ENCODE results near the gene TMEM115. TPM values are rescaled to one million over a fixed set of nuclear protein-coding genes. Genes with fewer than 3 reads are reported as not detected.

TMEM115 gene
- total RNA-seq, 1 experiment from 2014 or later, result 56.6 TPM

DNA sequence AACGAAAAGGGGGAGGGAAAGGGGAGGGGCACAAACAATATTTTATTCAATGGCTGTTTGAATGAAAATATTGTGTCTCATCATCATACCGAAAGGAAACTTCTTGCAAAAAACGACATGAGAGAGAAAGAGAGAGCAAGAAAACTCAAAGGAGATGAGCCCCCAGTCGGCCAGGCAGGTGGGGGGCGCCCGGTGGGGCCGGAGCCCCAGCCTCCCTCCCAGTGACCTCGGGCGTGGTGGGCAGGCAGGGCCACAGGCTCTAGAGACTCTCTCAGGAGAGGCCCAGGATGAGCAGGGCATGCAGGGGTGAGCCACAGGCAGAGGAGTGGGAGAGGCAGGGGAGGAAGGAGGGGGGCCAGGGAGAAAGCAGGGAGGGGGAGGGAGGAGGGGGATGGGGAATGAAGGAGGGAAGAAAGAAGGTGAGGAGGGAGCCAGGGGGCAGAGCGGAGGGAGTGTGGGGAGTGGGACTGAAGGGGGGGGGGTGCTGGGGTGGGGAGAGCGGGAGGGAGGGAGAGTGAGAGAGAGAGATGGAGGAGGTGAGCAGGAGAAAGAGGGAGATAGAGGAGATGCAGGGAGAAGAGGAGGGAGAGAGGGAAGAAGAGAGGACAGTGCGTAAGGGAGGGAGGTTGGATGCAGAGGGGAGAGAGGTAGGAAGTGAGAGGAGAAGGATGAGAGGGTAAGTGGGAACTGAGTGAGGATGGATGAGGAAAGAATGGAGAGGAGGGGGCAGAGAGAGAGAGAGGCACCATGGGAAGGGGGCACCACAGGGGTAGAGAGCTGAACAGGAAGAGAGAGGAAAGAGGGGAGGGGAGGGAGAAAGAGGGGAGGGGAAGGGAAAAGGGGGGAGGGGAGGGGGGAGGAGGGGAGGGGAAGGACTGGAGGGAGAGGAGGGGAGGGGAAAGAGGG lies 14.1 kb upstream of the TMEM115 start:
- DNase-seq (no peak), ATAC-seq (no peak)
- Histone ChIP-seq H3K27ac (ENCODE audit: low read length) (no peak overlapping the region), H3K4me1 (ENCODE audit: insufficient read depth, low read length) (no peaks in the 10 kb centered on the region), H3K9me2 (replicated peaks; ENCODE audit: low read length) (no peaks in the 10 kb centered on the region), H3F3A (ENCODE audit: low read length, unreplicated experiment) (no peaks in the 10 kb centered on the region), H3K9me3 (ENCODE audit: low read length) (no peaks in the 10 kb centered on the region), H3K4me2 (ENCODE audit: low read length) (no peak overlapping the region), H3K79me2 (ENCODE audit: low read length) (no peaks in the 10 kb centered on the region), H3K9ac (ENCODE audit: low read length) (no peak overlapping the region), H3K36me3 (ENCODE audit: low read depth, low read length) (no peaks in the 10 kb centered on the region), H4K20me1 (ENCODE audit: low read length) (no peaks in the 10 kb centered on the region), H3K27me3 (ENCODE audit: low read length) (no peaks in the 10 kb centered on the region), H2AFZ (ENCODE audit: low read length) (no peak overlapping the region), H3K4me3 (ENCODE audit: low read length) (no peak overlapping the region)
- intact Hi-C loops (cut with micrococcal nuclease), result no loop called here
- no peak for TF ChIP-seq EZH2 (IDR thresholded peaks at IDR 0.05; ENCODE audit: low read length, unreplicated experiment)
- TF ChIP-seq EZH2phosphoT487 (IDR thresholded peaks at IDR 0.05; ENCODE audit: borderline replicate concordance, low read length), result no peak
- TF ChIP-seq, protein P1, sequence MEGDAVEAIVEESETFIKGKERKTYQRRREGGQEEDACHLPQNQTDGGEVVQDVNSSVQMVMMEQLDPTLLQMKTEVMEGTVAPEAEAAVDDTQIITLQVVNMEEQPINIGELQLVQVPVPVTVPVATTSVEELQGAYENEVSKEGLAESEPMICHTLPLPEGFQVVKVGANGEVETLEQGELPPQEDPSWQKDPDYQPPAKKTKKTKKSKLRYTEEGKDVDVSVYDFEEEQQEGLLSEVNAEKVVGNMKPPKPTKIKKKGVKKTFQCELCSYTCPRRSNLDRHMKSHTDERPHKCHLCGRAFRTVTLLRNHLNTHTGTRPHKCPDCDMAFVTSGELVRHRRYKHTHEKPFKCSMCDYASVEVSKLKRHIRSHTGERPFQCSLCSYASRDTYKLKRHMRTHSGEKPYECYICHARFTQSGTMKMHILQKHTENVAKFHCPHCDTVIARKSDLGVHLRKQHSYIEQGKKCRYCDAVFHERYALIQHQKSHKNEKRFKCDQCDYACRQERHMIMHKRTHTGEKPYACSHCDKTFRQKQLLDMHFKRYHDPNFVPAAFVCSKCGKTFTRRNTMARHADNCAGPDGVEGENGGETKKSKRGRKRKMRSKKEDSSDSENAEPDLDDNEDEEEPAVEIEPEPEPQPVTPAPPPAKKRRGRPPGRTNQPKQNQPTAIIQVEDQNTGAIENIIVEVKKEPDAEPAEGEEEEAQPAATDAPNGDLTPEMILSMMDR (conservative IDR thresholded peaks at IDR 0.05; ENCODE audit: low read depth, low read length), result no peak
- ChIA-PET CTCF (no interaction called here), POLR2A (ENCODE audit: unreplicated experiment) (no interaction called here)
- no TSS peak for BruUV-seq (replicated peaks)

DNA sequence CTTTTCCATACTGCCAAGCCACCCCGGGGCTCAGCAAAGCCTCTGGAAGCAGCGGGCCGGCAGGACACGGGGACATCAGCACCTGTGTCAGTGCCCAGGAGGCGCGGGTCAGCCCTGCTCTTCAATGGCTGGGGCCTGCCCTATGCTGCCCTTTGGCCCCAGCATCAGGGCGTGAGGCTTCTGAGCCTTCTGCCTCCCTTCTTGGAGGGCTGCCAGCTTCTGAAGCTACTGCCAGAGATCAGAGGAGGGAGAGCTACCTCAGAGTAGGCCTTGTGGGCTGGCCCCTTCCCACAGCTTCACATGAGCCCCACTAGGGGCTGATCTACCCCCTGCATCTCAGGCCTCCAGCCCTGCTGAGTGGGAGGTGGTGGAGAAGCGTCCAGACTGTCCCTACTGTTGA lies 13.0 kb upstream of the TMEM115 start:
- Histone ChIP-seq H2AFZ (ENCODE audit: low read length) (no peak overlapping the region), H3K9me2 (replicated peaks; ENCODE audit: low read length) (no peaks in the 10 kb centered on the region), H3K4me1 (ENCODE audit: insufficient read depth, low read length) (no peaks in the 10 kb centered on the region), H3K27me3 (ENCODE audit: low read length) (no peaks in the 10 kb centered on the region), H3K79me2 (ENCODE audit: low read length) (no peaks in the 10 kb centered on the region), H4K20me1 (ENCODE audit: low read length) (no peaks in the 10 kb centered on the region), H3K27ac (ENCODE audit: low read length) (no peak overlapping the region), H3K9me3 (ENCODE audit: low read length) (no peaks in the 10 kb centered on the region), H3K4me2 (ENCODE audit: low read length) (no peak overlapping the region), H3K4me3 (ENCODE audit: low read length) (no peak overlapping the region), H3K36me3 (ENCODE audit: low read depth, low read length) (no peaks in the 10 kb centered on the region), H3K9ac (ENCODE audit: low read length) (no peak overlapping the region), H3F3A (ENCODE audit: low read length, unreplicated experiment) (no peaks in the 10 kb centered on the region)
- ChIA-PET POLR2A (ENCODE audit: unreplicated experiment) (no interaction called here), CTCF (no interaction called here)
- intact Hi-C loops (cut with micrococcal nuclease), result no loop called here
- ATAC-seq (no peak), DNase-seq (no peak)
- TF ChIP-seq EZH2phosphoT487 (IDR thresholded peaks at IDR 0.05; ENCODE audit: borderline replicate concordance, low read length) (no peak), EZH2 (IDR thresholded peaks at IDR 0.05; ENCODE audit: low read length, unreplicated experiment) (no peak)
- TF ChIP-seq, protein P1 (conservative IDR thresholded peaks at IDR 0.05; ENCODE audit: low read depth, low read length), result no peak
- BruUV-seq (replicated peaks), result no TSS peak

DNA sequence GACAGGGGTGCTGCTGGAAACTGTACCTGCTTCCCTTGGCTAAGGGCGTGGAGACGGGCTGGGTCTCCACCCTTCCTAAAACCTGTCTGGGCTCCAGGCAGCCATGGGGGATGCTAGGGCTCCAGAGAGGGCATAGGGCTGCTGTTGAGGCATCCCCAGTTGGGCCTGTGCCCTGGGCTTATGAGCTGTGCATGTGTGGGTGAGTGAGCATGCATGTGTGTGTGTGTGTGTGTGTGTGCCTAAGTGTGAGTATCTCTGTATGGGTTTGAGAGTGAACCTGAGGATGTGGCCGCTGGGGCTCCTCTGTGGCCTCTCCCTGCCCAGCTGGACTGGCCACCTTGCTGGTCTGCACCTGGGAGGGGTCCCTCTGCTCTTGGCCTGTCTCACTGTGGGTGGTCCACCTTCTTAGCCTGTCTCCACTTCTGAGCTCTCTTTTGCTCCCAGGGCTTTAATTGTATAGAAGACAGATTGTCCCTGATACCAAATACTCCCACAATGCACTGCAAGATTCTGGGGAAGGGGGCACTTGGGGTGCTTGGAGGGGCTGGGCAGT lies 11.9 kb upstream of the TMEM115 start:
- Histone ChIP-seq H3K4me2 (ENCODE audit: low read length) (no peak overlapping the region), H3K9me3 (ENCODE audit: low read length) (no peaks in the 10 kb centered on the region), H3K36me3 (ENCODE audit: low read depth, low read length) (no peaks in the 10 kb centered on the region), H3K27me3 (ENCODE audit: low read length) (no peaks in the 10 kb centered on the region), H4K20me1 (ENCODE audit: low read length) (no peaks in the 10 kb centered on the region), H3F3A (ENCODE audit: low read length, unreplicated experiment) (no peaks in the 10 kb centered on the region), H3K9ac (ENCODE audit: low read length) (no peak overlapping the region), H3K4me3 (ENCODE audit: low read length) (no peak overlapping the region), H3K27ac (ENCODE audit: low read length) (no peak overlapping the region), H3K79me2 (ENCODE audit: low read length) (no peaks in the 10 kb centered on the region), H2AFZ (ENCODE audit: low read length) (no peak overlapping the region), H3K4me1 (ENCODE audit: insufficient read depth, low read length) (no peaks in the 10 kb centered on the region), H3K9me2 (replicated peaks; ENCODE audit: low read length) (no peaks in the 10 kb centered on the region)
- TF ChIP-seq, protein P1 (conservative IDR thresholded peaks at IDR 0.05; ENCODE audit: low read depth, low read length), result no peak
- TF ChIP-seq EZH2phosphoT487 (IDR thresholded peaks at IDR 0.05; ENCODE audit: borderline replicate concordance, low read length), result no peak
- TF ChIP-seq EZH2 (IDR thresholded peaks at IDR 0.05; ENCODE audit: low read length, unreplicated experiment), result no peak
- ChIA-PET CTCF (interaction anchor here (1.3 kb wide), 1 partner anchor 171 kb away, joined by 9 read pairs; no protein-coding TSS in a partner anchor), POLR2A (ENCODE audit: unreplicated experiment) (no interaction called here)
- ATAC-seq (no peak), DNase-seq (no peak)
- intact Hi-C loops (cut with micrococcal nuclease), result no loop called here
- no TSS peak for BruUV-seq (replicated peaks)

All from PC-3 (cell line).